GM12873 (cell line): ENCODE data around the gene BSN.

Experiments
- CTCF ChIP-seq: IDR thresholded peaks from 2 replicates; pipeline ENCODE4 v1.5.1; 2012; ENCODE audit warnings: low read depth, mild to moderate bottlenecking, moderate library complexity, low read length, control low read depth; ENCODE audit not compliant: insufficient read depth; ENCODE audit errors: missing control alignments

Gene BSN

GRCh38 chr3:49593041-49593440, 38.8 kb downstream of the BSN start:
- TF ChIP-seq CTCF: no peak

GRCh38 chr3:49600781-49601180, 46.5 kb downstream of the BSN start:
- TF ChIP-seq CTCF: no peak

- no peak for TF ChIP-seq CTCF
Measured at GRCh38 chr3:49601358-49602048, 47.2 kb downstream of the BSN start.

- TF ChIP-seq CTCF: no peak
Measured at GRCh38 chr3:49602049-49602554, 47.8 kb downstream of the BSN start.

- no peak for TF ChIP-seq CTCF
Measured at GRCh38 chr3:49602877-49603411, 48.7 kb downstream of the BSN start.

GRCh38 chr3:49606427-49606826, 52.1 kb downstream of the BSN start:
- no peak for TF ChIP-seq CTCF

GRCh38 chr3:49607105-49607591, 52.9 kb downstream of the BSN start:
- no peak for TF ChIP-seq CTCF
